Stimulated activated CD8-positive, alpha-beta memory T cell treated with anti-CD3 and anti-CD28 coated beads, Interleukin-15, amount 100 ng/mL, for 4 hours (primary cell): ENCODE measurements around the gene PLSCR5.

Source experiments
- DNase-seq, 2 donors: peaks; one replicate each; pipeline ENCODE4 v3.0.0-alpha.2; 2020; ENCODE audit warnings: low read depth in 2 of 2

The PLSCR5 gene

DNA sequence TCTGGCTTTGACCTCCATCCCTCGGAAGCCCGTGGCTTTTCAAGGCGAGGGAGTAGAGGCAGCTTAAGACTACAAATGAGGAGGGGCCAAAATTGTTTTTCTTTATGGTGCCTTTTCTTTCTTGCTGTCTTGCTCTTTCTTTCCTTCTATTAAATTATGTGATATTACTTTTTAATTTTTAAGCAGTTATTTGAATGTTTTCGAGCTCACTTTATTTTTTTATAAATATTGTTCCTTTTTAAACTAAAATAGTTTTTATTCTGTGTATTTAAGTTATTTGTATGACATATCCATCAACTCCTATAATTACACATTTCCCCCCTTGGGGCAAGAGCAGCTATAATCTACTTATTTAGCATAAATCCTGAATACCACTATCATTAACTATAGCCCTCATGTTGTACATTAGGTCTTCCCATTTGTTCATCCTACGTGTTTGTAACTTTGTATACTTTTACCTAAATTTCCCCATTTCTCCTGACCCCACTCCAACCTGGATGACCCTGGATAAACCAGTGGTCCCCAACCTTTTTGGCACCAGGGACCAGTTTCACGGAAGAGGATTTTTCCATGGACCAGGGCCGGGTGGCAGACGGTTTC lies 60.1 kb downstream of the PLSCR5 start:
- no peak for DNase-seq

DNA sequence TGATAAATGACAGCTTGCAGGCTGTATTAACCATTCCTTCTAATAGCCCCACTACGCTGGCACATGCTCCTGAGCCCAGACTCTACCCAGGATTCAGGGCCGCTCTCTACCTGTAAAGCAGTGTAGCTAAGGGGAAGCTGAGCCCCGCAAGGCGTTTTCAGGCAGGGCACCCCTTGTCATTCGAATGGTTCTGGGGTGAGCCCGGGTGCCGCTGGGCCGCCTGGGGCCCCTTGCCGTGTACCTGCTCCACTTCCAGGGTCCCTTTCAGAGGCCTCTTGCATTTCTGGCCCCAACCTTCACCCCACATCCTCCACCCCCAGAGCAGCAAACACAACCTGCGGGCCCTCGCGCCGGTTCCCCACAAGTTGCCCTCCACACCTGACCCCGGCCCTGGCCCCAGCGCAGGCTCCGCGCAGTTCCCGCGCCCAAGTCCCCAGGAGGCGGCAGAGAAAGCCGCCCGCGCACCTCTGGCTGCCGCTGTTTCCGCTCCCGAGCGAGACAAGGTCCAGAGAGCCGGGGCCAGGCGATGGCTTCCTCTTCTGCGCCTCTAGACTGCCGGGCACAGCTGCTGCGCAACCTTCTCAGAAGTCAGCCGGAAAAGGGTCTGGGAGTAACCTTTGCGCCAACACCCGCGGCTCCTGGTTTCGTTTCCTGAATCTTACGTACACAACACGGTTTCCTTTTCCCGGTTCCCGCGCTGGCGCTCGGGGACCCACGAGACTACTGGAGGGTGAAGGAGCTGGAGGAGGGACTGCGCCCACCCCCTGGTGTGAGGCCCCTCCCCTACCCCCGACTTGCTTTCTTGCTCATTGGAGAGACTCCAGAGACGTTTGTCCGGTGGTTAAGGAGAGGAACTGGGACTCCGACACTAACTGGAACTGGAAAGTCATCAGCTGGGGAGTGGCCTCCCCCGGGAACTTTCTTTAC lies 60.9 kb downstream of the PLSCR5 start, which contains the start of gene PLSCR1:
Gene PLSCR1 (minus strand): TSS at position 606 of the 927 bp plus-strand sequence. CDS start 8,055 bp downstream, outside the sequence.
- DNase-seq, result peak; percentile 56 to 69

DNA sequence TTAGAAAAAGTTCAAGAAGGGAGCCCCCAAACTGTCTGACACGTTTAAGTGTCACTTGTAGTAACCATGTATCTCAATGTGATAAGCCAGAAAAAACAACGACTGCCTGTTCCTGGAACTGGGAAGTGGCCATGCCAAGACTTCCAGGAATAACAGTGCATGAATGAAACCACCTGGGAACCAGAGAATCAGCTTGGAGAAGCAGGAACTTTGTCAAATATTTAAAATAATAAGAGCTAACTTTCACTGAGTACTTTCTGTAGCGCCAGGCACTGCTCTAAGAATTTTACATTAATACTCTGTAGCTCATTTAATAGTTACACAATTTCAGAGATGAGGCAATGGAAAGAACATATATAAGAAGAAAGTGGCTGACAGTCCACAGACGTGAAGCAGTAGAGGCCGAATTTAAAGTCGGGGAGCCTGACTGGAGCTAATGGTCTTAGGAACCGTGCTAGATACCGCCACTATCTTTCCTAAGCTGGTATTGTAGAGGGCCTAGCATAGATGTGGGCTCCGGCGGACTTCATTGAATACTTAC lies 61.6 kb downstream of the PLSCR5 start:
- no peak for DNase-seq

DNA sequence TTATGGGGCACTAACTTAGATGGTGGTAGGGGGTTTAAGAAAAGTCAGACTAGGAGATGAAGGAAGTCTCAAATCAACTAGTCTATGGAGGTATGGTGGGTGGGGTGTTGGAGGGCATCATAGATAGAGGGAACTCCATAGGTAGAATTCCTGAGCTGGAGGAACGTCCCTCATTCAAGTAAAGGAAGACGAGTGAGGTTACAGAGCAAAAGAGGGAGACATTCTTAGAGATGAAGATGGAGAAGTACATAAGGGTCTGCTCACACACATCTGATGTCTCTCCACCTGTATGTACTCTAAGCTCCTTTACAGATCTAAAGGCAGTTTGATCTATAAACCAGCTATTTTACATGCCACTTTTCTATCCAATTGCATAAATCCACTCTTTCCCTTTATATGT lies 62.2 kb downstream of the PLSCR5 start:
- no peak for DNase-seq

DNA sequence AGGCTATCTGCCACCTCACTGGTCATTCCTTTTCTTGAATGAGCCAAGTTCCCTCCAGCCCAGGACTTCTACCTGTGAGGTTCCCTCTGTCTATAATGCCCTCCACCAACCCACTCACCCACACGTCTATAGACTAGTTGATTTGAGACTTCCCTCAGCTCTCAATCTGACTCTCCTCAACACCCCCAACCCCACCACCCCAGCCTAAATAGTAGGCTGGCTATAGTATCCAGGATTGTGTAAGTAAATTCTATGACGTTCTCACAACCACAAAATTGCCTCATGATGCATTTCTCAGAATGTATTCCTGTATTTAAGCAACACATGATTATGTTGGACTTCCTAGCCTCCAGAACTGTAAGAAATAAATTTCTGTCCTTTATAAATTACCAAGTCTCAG lies 63.0 kb downstream of the PLSCR5 start:
- no peak for DNase-seq

DNA sequence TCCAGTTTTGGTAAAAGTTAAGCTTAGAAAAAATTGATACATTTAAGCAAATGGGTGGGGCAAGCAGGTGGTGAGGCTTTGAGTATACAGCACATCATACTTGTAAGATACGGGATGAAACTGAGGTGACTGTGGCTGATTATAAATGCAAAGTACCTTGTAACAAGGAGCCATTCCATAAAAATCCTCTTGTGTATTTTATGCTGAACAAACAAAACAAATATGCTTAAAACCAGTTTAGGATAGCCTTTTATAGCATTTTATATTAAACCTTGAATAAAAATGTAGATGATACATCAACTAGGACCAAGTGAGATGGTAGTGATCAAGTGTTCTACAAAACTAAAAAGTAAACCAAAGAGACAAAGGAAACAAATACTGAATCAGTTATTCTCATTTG lies 64.2 kb downstream of the PLSCR5 start:
- DNase-seq, result no peak

DNA sequence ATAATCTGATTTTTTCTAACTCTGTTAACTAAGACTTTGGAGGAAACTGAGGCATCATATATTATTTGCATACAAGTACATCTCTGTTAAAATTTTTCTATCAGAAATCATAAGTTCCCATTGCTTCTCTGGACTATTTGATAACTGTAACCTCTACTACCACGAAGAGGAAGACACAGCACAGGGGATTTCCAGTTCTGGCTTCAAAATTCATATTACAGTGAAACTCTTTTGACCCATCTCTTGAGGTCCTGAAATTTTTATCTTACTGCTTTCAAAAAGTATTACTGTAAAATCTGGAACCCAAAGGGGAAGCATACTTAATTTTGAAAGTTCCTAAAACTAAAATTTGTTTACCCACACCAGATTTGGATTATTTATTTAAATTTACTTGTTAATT lies 64.9 kb downstream of the PLSCR5 start:
- DNase-seq, result no peak

DNA sequence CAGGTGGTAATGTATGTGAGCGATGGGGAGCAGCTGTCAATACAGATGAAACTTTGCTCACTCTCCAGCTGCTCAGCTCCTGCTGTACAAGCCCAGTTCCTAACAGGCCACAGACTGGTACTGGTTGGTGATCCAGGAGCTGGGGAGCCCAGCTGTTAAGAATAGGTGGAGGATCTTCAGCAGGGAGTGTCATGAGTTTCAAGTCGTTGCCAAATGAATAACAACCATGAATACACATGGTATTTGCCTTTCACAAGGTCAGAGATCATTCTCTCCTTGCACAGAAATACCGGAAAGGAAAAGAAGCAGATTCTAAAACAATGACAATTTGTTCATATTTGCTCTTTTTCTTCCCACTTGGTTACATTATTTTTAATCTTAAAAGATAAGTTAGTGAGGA lies 65.8 kb downstream of the PLSCR5 start:
- DNase-seq, result no peak

DNA sequence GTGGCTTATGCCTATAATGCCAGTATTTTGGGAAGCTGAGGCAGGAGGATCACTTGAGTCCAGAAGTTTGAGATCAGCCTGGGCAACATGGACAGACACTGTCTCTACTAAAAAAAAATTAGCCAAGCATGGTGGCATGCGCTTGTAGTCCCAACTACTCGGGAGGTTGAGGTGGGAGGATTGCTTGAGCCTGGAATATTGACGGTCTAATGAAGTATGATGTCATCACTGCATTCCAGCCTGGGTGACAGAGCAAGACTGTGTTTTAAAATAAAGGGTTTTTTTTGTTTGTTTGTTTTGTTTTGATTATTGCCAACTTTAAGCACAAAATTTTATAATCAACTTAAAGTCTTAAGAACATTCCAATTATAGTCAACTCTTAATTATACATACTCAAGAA lies 67.5 kb downstream of the PLSCR5 start:
- no peak for DNase-seq

DNA sequence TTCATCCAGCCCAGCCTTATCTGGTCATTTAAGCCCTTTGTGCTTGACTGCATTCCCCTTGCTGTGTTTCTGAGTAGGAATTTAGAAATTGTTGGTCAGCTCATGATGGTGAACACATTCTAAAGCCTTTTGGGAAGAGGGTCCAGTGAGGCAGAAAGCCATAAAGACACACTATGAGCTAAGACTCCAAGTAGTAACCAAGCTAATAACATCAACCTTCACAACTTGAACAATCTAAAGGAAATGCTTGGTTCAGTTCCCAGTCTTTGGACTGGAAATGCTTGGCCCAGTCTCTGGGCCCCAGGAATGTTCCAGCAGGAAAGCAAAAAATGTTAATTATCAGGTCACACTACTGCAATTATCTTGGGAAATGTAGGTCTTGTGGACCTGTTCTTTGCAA lies 68.5 kb downstream of the PLSCR5 start:
- no peak for DNase-seq
